Measurements from ENCODE around the gene ZNF691.

ZNF691 gene

GRCh38 chr1:42833981-42834380 lies 12.4 kb upstream of the ZNF691 start:
- no peak for TF ChIP-seq FOXP2 (optimal IDR thresholded peaks at IDR 0.05; ENCODE audit: borderline replicate concordance, extremely low read depth, extremely low read length, insufficient read depth)
- no peak for TF ChIP-seq TAF1 (IDR thresholded peaks at IDR 0.05; ENCODE audit: borderline replicate concordance, insufficient read depth, low read length)
- no peak for TF ChIP-seq POLR2AphosphoS5 (IDR thresholded peaks at IDR 0.05; ENCODE audit: low read depth, low read length)
- TF ChIP-seq REST (IDR thresholded peaks at IDR 0.05; ENCODE audit: insufficient read depth in 1 of 2, low read depth in 2 of 2, low read length in 2 of 2), result no peak
- TF ChIP-seq SIN3A (IDR thresholded peaks at IDR 0.05; ENCODE audit: borderline replicate concordance, insufficient read depth, low read length), result no peak

- TF ChIP-seq FOXP2 (optimal IDR thresholded peaks at IDR 0.05; ENCODE audit: borderline replicate concordance, extremely low read depth, extremely low read length, insufficient read depth) (no peak), TAF1 (IDR thresholded peaks at IDR 0.05; ENCODE audit: borderline replicate concordance, insufficient read depth, low read length) (no peak), SIN3A (IDR thresholded peaks at IDR 0.05; ENCODE audit: borderline replicate concordance, insufficient read depth, low read length) (no peak), POLR2AphosphoS5 (IDR thresholded peaks at IDR 0.05; ENCODE audit: low read depth, low read length) (no peak), REST (IDR thresholded peaks at IDR 0.05; ENCODE audit: insufficient read depth in 1 of 2, low read depth in 2 of 2, low read length in 2 of 2) (no peak)
These were observed 11.6 kb upstream of the ZNF691 start for GRCh38 chr1:42834803-42835202.

- no peak for TF ChIP-seq REST (IDR thresholded peaks at IDR 0.05; ENCODE audit: insufficient read depth in 1 of 2, low read depth in 2 of 2, low read length in 2 of 2)
- no peak for TF ChIP-seq POLR2AphosphoS5 (IDR thresholded peaks at IDR 0.05; ENCODE audit: low read depth, low read length)
- TF ChIP-seq SIN3A (IDR thresholded peaks at IDR 0.05; ENCODE audit: borderline replicate concordance, insufficient read depth, low read length), result no peak
- no peak for TF ChIP-seq TAF1 (IDR thresholded peaks at IDR 0.05; ENCODE audit: borderline replicate concordance, insufficient read depth, low read length)
- no peak for TF ChIP-seq FOXP2 (optimal IDR thresholded peaks at IDR 0.05; ENCODE audit: borderline replicate concordance, extremely low read depth, extremely low read length, insufficient read depth)
These were observed 11.0 kb upstream of the ZNF691 start for GRCh38 chr1:42835422-42835821.

- no peak for TF ChIP-seq REST (IDR thresholded peaks at IDR 0.05; ENCODE audit: insufficient read depth in 1 of 2, low read depth in 2 of 2, low read length in 2 of 2)
- TF ChIP-seq TAF1 (IDR thresholded peaks at IDR 0.05; ENCODE audit: borderline replicate concordance, insufficient read depth, low read length), result no peak
- TF ChIP-seq FOXP2 (optimal IDR thresholded peaks at IDR 0.05; ENCODE audit: borderline replicate concordance, extremely low read depth, extremely low read length, insufficient read depth), result no peak
- no peak for TF ChIP-seq POLR2AphosphoS5 (IDR thresholded peaks at IDR 0.05; ENCODE audit: low read depth, low read length)
- no peak for TF ChIP-seq SIN3A (IDR thresholded peaks at IDR 0.05; ENCODE audit: borderline replicate concordance, insufficient read depth, low read length)
These were observed 8.7 kb upstream of the ZNF691 start for GRCh38 chr1:42837709-42838108.
